IPS DF 6.9 (cell line): ENCODE measurements around the gene PLCB1.

Experiments
- DNase-seq: peaks from one replicate; pipeline ENCODE4 v3.0.0-alpha.2; 2013; ENCODE audit warnings: low read depth, low spot score
- H3K27ac ChIP-seq: one replicate; pipeline ENCODE4 v1.5.1; 2013; ENCODE audit warnings: low read length, control low read depth
- H3K27me3 ChIP-seq: 2 replicates; pipeline ENCODE4 v1.6.1; 2013; ENCODE audit warnings: mild to moderate bottlenecking, low read length; ENCODE audit not compliant: control insufficient read depth, insufficient read depth
- H3K36me3 ChIP-seq: 2 replicates; pipeline ENCODE4 v1.6.1; 2013; ENCODE audit warnings: low read length; ENCODE audit not compliant: control insufficient read depth, insufficient read depth
- H3K4me1 ChIP-seq: 2 replicates; pipeline ENCODE4 v1.6.1; 2013; ENCODE audit warnings: low read length; ENCODE audit not compliant: control insufficient read depth, insufficient read depth
- H3K4me3 ChIP-seq: 2 replicates; pipeline ENCODE4 v1.5.1; 2013; ENCODE audit warnings: mild to moderate bottlenecking, low read length
- H3K9me3 ChIP-seq: 2 replicates; pipeline ENCODE4 v1.6.1; 2013; ENCODE audit warnings: low read length, inconsistent platforms; ENCODE audit not compliant: control insufficient read depth, insufficient read depth
- WGBS: extraction: QIAGEN DNeasy Blood & Tissue Kit; methylation state at CpG from one replicate; pipeline ENCODE4 v1.1.7; 2013; ENCODE audit warnings: mixed read lengths, missing lambda C conversion rate; ENCODE audit not compliant: insufficient read length, insufficient coverage; 5-methylcytosine and 5-hydroxymethylcytosine counted together

Gene PLCB1

DNA sequence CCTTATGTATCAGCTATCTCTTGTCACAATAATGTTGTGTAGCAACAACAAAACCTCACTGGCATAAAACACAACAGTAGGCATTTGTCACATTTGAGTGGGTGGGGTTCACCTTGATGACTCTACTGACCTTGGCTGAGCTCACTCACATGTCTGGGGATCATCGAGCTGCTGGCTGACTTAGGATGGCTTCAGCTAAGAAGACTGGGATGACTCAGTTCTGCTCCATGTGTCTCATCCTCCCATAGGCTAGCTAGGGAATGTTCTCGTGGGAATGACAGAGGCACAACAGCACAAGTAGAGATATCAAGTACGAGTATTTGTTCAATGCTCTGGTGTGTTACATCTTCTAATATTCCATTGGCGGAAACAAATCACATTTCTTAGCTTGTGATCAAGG lies 167.9 kb downstream of the PLCB1 start:
- H3K9me3 ChIP-seq: no peaks in the 10 kb centered on the region
- no CpG with 5 or more reads among the region's 4 CpGs for WGBS
- DNase-seq: no peak
- no peak overlapping the region for H3K27ac ChIP-seq
- H3K4me1 ChIP-seq: no peaks in the 10 kb centered on the region
- no peak overlapping the region for H3K4me3 ChIP-seq
- H3K27me3 ChIP-seq: no peaks in the 10 kb centered on the region
- H3K36me3 ChIP-seq: no peaks in the 10 kb centered on the region

DNA sequence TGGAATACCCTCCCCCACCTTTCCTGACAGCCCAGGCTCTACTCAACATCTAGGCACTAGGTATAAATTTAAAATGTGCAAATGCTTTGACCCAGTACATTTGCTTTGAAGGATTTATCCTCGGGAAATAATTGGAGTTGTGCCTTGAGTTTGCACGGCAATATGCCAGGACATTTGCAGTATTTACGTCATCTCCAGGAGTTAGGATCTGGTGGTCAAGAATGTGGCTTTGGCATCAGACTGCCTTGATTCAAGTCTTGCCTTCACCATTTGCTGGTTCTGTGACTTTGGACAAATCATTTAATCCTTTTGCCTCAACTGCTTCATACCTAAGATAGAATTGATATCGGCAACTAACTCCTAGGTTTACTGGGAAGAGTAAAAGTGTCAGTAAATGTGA lies 169.6 kb downstream of the PLCB1 start:
- WGBS: no CpG with 5 or more reads among the region's 4 CpGs
- Histone ChIP-seq H3K9me3 (no peaks in the 10 kb centered on the region), H3K27ac (no peak overlapping the region), H3K4me1 (no peaks in the 10 kb centered on the region), H3K4me3 (no peak overlapping the region), H3K27me3 (no peaks in the 10 kb centered on the region), H3K36me3 (no peaks in the 10 kb centered on the region)
- no peak for DNase-seq

DNA sequence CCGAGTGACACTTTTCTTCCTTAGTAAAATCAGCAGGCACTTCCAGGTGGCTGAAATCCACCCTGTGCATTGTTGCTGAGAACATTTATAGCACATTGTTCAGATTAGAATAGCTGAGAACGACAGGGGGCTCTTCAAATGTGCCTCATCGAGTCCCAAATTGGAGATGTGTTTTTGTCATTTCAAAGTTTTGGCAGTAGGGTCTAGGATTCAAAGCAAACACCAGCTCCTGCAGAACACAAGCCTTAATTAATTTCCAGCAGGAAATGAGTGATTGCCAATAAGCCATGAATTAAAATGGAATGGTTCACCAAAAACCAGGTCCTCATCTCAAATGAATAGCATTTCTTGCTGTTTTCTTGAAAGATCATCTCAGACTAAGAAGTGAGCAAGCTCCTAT lies 171.6 kb downstream of the PLCB1 start:
- no CpG with 5 or more reads among the region's 3 CpGs for WGBS
- no peaks in the 10 kb centered on the region for H3K9me3 ChIP-seq
- H3K27ac ChIP-seq: no peak overlapping the region
- no peaks in the 10 kb centered on the region for H3K4me1 ChIP-seq
- no peaks in the 10 kb centered on the region for H3K27me3 ChIP-seq
- H3K36me3 ChIP-seq: no peaks in the 10 kb centered on the region
- no peak for DNase-seq
- no peak overlapping the region for H3K4me3 ChIP-seq

DNA sequence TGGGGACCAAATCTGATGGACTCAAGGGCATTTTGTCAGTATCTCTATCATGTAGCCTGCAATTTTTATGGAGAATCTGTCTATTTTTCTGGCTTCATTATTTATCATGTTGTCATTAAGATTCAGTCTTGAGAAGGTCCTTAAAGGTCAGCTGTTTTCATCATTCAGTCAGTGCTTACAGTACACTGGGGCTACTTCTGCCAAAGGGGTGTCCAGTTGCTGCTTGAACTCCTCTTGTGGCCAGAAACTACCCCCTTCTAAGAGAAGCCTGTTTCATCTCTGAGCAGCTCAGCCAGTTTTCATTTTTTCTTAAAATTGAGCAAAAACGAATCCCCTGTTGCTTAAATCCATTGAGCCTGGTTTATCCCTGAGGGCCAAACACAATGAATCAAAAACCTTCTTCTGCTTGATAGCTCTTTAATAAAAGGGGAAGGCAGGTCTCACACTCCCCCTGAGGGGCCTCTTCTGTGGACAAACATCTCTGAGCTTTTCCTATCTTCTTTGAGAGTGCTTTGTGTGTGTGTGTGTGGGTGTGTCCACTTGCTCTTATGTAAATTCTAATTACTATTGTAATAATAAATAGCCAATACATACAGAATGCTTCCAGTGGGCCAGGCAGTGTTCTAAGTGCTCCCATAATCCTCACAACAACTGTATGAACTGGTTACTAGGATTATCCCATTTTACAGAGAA lies 172.2 kb downstream of the PLCB1 start:
- no CpG with 5 or more reads among the region's 1 CpG for WGBS
- no peak for DNase-seq
- no peaks in the 10 kb centered on the region for H3K36me3 ChIP-seq
- no peak overlapping the region for H3K27ac ChIP-seq
- H3K27me3 ChIP-seq: no peaks in the 10 kb centered on the region
- H3K4me3 ChIP-seq: no peak overlapping the region
- no peaks in the 10 kb centered on the region for H3K9me3 ChIP-seq
- no peaks in the 10 kb centered on the region for H3K4me1 ChIP-seq

DNA sequence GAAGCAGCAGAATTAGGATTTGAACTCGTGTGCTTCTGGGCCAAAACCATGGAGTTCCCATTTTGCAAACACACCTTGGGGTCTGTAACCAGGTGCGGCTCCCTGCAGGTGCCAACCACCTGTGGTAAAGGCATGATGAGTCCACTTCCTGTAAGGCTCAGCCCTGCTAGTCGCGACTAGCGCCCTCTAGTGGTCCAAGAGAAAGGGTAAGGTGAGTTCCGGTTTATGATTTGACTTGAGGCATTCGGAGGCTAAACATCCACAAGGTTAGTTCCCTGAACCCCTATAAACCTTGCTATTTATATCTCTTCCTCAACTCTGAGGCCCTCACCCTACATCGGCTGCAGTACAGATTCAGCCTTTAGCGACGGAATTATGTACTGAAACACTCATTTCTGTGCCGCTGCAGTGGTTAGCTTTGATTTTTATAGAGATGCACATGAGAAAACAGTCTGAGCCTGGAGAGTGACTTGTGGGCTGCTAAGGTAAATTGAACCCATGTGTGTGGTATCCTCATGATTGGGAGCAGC lies 173.4 kb downstream of the PLCB1 start:
- Histone ChIP-seq H3K9me3 (no peaks in the 10 kb centered on the region), H3K27me3 (no peaks in the 10 kb centered on the region), H3K36me3 (no peaks in the 10 kb centered on the region), H3K4me3 (no peak overlapping the region), H3K27ac (no peak overlapping the region), H3K4me1 (no peaks in the 10 kb centered on the region)
- peak; percentile 82 for DNase-seq
- no CpG with 5 or more reads among the region's 11 CpGs for WGBS

DNA sequence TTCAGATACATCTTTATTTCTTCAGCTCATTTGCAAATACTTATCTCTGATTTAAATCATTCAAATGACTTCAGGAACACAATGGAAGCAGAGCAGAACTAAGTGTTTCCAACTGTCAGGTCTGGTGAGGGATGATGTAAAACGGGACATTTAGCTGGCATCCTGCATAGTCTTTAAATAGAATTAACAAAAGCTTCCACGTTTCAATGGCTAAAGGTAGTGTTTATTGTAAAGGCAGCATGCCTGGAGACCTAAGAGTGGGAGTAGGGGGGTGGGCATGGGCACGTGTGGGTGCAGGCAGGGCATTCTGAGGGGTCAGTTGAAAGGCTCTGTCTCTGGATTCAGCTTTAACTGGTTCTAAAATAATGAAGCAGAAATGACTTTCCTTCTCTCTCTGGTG lies 174.9 kb downstream of the PLCB1 start:
- Histone ChIP-seq H3K9me3 (no peaks in the 10 kb centered on the region), H3K36me3 (no peaks in the 10 kb centered on the region), H3K4me3 (no peak overlapping the region), H3K27me3 (no peaks in the 10 kb centered on the region), H3K4me1 (no peaks in the 10 kb centered on the region), H3K27ac (no peak overlapping the region)
- no CpG with 5 or more reads among the region's 3 CpGs for WGBS
- no peak for DNase-seq

DNA sequence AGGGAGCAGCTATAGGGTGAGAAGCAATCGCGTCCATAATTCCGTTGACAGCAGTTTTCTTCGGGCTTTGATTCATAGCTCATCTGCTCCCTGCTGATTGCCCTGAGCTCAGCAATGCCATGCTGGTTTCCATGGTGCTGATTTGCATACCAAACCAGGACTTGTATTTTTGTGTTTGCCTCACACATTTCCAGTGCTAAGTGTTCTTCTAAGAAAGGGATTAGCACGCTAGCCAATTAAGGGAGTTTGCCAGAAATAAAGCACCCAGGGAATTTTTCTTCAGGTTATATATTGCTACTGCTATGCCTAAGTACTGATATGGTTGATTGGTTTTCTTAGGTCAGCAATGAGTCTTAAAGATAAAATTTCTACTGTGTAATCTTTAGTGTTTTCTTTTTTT lies 177.6 kb downstream of the PLCB1 start:
- DNase-seq: no peak
- H3K4me1 ChIP-seq: no peaks in the 10 kb centered on the region
- no peaks in the 10 kb centered on the region for H3K36me3 ChIP-seq
- WGBS: no CpG with 5 or more reads among the region's 5 CpGs
- H3K27ac ChIP-seq: no peak overlapping the region
- no peak overlapping the region for H3K4me3 ChIP-seq
- H3K27me3 ChIP-seq: no peaks in the 10 kb centered on the region
- H3K9me3 ChIP-seq: no peaks in the 10 kb centered on the region

DNA sequence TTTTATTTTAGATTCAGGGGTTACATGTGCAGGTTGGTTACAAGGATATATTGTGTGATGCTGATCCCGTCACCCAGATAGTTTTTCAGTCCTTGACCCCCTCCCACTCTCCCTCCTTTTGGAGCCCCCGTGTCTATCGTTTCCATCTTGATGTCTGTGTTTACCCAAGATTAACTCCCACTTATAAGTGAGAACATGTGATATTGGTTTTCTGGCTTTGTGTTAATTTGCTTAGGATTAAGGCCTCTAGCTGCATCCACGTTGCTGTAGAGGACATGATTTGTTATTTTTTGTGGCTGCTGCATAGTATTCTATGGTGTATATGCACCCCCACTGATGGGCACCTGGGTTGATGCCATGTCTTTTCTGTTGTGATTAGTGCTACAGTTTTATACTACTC lies 178.6 kb downstream of the PLCB1 start:
- no peaks in the 10 kb centered on the region for H3K27me3 ChIP-seq
- no peak for DNase-seq
- no peak overlapping the region for H3K4me3 ChIP-seq
- H3K9me3 ChIP-seq: no peaks in the 10 kb centered on the region
- no peaks in the 10 kb centered on the region for H3K4me1 ChIP-seq
- no peak overlapping the region for H3K27ac ChIP-seq
- WGBS: no CpG with 5 or more reads among the region's 4 CpGs
- H3K36me3 ChIP-seq: no peaks in the 10 kb centered on the region

DNA sequence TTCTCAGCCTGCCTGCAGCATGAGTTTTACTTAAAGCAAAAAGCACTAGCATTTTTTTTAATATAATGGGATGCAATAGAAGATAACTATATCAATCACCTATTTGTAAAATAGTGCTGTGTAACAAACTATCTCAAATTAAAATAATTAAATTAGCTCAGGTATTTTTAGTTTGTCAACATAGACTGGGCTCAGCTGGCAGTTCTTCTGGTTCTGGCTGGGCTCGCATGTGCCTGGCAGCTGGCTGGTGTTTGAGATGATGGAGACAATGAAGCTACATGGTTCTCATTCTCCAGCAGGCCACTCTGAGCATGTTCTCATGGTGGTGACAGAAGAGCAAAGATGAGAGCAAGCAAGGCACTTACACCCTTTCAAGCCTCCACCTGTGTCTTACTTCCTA lies 181.0 kb downstream of the PLCB1 start:
- H3K9me3 ChIP-seq: no peaks in the 10 kb centered on the region
- no CpG with 5 or more reads among the region's 1 CpG for WGBS
- H3K4me1 ChIP-seq: no peaks in the 10 kb centered on the region
- no peak overlapping the region for H3K4me3 ChIP-seq
- no peak for DNase-seq
- H3K36me3 ChIP-seq: no peaks in the 10 kb centered on the region
- H3K27ac ChIP-seq: no peak overlapping the region
- H3K27me3 ChIP-seq: no peaks in the 10 kb centered on the region

DNA sequence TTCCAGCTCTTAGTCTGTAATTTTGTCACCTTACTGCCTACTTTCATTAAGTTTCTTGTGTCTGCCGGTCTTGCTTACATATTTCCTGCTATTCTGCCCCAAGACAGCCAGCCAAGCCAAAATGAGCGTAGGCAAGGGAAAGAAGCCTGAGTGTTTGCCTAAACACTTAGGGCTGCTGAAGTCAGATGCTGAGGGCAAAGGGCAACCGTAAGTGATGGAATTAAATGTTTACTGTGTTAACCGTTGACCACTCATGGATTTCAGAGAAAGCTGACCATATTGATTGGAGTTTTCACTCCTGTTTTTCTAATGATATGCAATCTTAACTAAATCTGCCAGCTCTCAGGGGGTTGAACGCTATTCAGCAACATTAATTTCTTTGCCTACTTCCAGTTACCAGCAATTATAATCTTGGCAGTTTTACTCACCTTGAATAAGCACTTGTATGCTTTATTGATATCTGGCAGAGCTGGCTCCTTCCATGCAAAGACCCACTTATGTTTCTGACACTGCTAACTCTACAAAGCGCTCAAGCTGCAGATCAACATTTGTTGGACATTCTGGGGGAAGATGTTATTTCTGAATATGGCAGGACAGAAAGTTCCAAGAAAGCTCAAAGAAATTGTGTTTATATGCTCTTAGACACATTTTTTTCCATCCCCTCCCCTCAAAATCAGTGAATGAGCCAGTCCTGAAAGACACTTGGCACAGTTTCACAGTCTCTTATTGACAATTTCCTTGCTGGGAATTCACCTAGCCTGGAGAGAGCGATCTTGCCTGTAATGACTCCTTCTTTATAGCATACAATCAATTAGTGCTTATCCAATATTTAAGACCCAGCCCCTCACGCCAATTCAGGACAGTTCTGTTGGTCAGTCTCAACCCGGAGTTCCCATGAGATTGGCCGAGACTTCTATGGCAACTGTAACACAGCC lies 183.8 kb downstream of the PLCB1 start:
- Histone ChIP-seq H3K4me1 (no peaks in the 10 kb centered on the region), H3K4me3 (no peak overlapping the region), H3K27ac (no peak overlapping the region), H3K36me3 (no peaks in the 10 kb centered on the region), H3K9me3 (no peaks in the 10 kb centered on the region), H3K27me3 (no peaks in the 10 kb centered on the region)
- whole genome bisulfite sequencing: no CpG with 5 or more reads among the region's 10 CpGs
- no peak for DNase-seq
